GM06990 (cell line): ENCODE results near the gene ACSM4.

Source experiments
- DNase-seq: peaks from one replicate; pipeline ENCODE4 v3.0.0-alpha.2; 2011; ENCODE audit not compliant: insufficient read length; ENCODE audit errors: extremely low read depth
- H3K27me3 ChIP-seq: replicated peaks from 2 replicates; pipeline ENCODE4 v1.6.0; 2011; ENCODE audit warnings: low read length; ENCODE audit not compliant: control insufficient read depth, insufficient read depth
- H3K36me3 ChIP-seq: 2 replicates; pipeline ENCODE4 v1.5.1; 2011; ENCODE audit warnings: low read length; ENCODE audit not compliant: control insufficient read depth, insufficient read depth
- H3K4me3 ChIP-seq: replicated peaks from 2 replicates; pipeline ENCODE4 v1.5.1; 2011; ENCODE audit warnings: low read depth, mild to moderate bottlenecking, control low read depth, low read length
- TF ChIP-seq, protein P1 (sequence below): IDR thresholded peaks from 2 replicates; pipeline ENCODE4 v1.5.1; 2011; ENCODE audit warnings: low read length, control low read depth, mild to moderate bottlenecking, inconsistent platforms; ENCODE audit not compliant: insufficient read depth, poor library complexity, severe bottlenecking

Gene ACSM4

DNA sequence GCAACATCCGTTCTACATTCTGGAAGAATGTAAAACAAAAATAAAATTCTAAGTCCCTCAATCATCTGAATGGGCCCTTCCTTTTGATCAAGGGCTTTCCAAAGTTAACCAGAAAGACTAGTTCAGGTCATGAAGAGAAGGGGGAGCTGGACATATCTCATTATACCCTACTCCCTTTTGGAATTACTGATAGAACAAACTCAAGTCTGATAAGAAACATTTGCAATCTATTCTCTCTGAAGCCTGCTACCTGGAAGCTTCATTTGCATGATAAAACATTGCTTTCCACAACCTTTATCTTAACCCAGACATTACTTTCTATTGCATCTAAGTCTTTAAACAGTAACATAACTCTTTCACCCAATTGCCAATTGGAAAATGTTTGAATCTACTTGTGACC, 8.3 kb upstream of the ACSM4 start:
- Histone ChIP-seq H3K36me3 (no peaks in the 10 kb centered on the region), H3K4me3 (no peak overlapping the region), H3K27me3 (no peaks in the 10 kb centered on the region; the same call in 1 of the 2 replicates)
- TF ChIP-seq, protein P1, sequence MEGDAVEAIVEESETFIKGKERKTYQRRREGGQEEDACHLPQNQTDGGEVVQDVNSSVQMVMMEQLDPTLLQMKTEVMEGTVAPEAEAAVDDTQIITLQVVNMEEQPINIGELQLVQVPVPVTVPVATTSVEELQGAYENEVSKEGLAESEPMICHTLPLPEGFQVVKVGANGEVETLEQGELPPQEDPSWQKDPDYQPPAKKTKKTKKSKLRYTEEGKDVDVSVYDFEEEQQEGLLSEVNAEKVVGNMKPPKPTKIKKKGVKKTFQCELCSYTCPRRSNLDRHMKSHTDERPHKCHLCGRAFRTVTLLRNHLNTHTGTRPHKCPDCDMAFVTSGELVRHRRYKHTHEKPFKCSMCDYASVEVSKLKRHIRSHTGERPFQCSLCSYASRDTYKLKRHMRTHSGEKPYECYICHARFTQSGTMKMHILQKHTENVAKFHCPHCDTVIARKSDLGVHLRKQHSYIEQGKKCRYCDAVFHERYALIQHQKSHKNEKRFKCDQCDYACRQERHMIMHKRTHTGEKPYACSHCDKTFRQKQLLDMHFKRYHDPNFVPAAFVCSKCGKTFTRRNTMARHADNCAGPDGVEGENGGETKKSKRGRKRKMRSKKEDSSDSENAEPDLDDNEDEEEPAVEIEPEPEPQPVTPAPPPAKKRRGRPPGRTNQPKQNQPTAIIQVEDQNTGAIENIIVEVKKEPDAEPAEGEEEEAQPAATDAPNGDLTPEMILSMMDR, result no peak
- no peak for DNase-seq

DNA sequence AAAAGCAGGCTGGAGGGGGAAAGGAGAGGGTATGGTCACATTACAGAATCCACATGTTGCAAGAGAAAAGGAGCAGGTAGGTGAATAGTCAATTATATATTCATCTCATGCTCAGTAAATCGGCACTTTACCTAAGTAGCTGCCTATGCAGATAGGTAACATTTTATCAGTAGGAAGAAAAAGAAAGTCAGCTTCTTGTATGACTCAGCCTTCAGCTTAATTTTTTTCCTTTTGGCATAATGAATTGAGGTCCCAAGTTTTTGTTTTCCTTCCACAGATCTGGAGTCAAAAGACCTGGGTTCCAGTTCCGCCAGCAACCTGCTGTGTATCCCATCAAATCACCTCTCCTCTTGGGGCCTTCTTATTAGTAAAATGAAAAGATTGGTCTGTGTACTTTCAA, 6.0 kb upstream of the ACSM4 start:
- no peak for DNase-seq
- no peaks in the 10 kb centered on the region; the same call in 1 of the 2 replicates for H3K27me3 ChIP-seq
- TF ChIP-seq, protein P1, result no peak
- H3K36me3 ChIP-seq, result no peaks in the 10 kb centered on the region
- H3K4me3 ChIP-seq, result no peak overlapping the region

DNA sequence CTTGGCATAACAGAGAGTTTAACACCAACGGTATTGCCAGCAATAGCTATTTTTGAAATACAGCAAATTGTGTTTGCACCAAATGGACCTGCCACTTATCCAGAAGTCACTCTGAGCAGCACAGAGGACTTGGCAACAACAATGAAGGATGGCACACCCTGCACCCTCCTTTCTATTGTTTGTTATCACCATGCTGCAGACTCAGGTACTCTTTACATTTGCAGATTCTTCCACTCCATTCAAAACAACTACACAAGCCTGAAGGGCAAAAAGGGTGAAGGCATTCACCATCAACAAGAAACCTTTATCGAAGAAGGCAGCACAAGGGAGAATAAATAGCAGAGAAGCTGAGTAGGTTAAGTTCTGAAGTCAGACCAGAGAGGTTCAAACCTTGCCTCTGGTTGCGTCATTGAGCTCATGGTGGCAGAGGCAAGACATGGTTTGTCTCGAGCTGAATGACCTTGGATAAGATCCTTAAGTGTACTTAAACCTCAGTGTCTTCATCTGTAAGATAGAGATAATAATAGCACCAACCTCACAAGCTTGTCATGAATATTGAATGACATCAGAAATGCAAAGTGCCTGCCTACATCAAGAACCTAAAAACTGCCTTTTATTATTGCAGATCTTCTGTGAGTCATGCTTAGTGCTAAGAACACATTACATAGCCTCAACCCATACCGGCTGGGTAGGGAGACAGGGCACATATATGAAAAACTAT, 1.4 kb upstream of the ACSM4 start:
- TF ChIP-seq, protein P1, result no peak
- Histone ChIP-seq H3K4me3 (no peak overlapping the region), H3K36me3 (no peaks in the 10 kb centered on the region), H3K27me3 (no peaks in the 10 kb centered on the region; the same call in 1 of the 2 replicates)
- DNase-seq, result no peak

DNA sequence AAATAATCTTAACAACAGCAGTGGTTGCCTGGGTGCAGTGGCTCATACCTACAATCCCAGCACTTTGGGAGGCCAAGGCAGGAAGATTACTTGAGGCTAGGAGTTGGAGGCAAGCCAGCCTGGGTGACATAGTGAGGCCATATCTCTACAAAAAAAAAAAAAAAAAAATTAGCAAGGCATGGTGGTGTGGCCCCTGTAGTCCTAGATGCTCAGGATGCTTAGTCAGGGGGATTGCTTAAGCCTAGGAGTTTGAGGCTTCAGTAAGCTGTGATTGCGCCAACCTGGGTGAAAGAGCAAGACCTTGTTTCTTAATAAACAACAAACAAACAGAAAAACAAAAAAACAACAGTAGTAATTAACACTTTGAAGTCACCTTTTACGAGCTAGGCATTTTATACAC, 642 bp upstream of the ACSM4 start:
- Histone ChIP-seq H3K4me3 (no peak overlapping the region), H3K27me3 (no peaks in the 10 kb centered on the region; the same call in 1 of the 2 replicates), H3K36me3 (no peaks in the 10 kb centered on the region)
- TF ChIP-seq, protein P1, result no peak
- DNase-seq, result no peak

DNA sequence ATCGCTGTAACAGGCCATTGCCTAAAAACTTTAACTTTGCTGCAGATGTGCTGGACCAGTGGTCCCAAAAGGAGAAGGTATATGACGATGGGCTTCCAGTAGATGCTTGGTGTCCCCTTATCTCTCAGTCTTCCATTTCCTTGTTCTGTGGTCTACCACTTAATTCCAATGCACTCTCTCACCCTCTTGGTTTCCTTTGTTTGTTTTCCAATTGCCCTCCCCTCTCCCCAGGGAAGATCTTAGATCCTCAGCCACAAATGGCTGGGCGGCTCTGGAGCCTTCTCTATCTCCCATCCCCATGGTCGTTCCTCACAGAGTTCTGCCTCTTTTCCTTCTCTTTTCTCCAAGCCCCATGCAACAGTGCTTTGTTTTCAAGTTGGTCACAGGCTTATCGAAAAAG, 584 bp downstream of the ACSM4 start:
- no peak for DNase-seq
- Histone ChIP-seq H3K27me3 (no peaks in the 10 kb centered on the region; the same call in 1 of the 2 replicates), H3K36me3 (no peaks in the 10 kb centered on the region), H3K4me3 (no peak overlapping the region)
- TF ChIP-seq, protein P1, result no peak
